ENCODE data around the gene MICU1. TPM values are rescaled to one million over a fixed set of nuclear protein-coding genes. Genes with fewer than 3 reads are reported as not detected.
"Not testable (repeated sequence)": the region's sequence is repeated elsewhere in the genome, so short reads cannot be mapped to it uniquely, and the experiment has no call there.

Gene MICU1
- total RNA-seq, 1 experiment from 2014 or later = 39.4 TPM

- no peak overlapping the region for H3K27ac ChIP-seq (ENCODE audit: low read depth, low read length)
- TF ChIP-seq EZH2phosphoT487 (IDR thresholded peaks at IDR 0.05; ENCODE audit: borderline replicate concordance) = no peak
- H2AFZ ChIP-seq (ENCODE audit: low read depth, low read length, poor library complexity, severe bottlenecking) = no peak overlapping the region
- no peaks in the 10 kb centered on the region for H3K79me2 ChIP-seq (ENCODE audit: insufficient read depth, low read length)
- ChIA-PET POLR2A (no interaction called here), CTCF (no interaction called here), RAD21 (ENCODE audit: low non-redundant PET in 1 of 2, low total read pairs in 2 of 2, uncharacterized antibody in 2 of 2, unreplicated experiment in 2 of 2) (no interaction called here)
- intact Hi-C loops (cut with micrococcal nuclease) = no loop called here
- no peak overlapping the region for H3K4me3 ChIP-seq (replicated peaks in 1 of 2; ENCODE audit: low read depth in 1 of 2, low read length in 2 of 2)
- H3K36me3 ChIP-seq (ENCODE audit: control insufficient read depth in 1 of 2, insufficient read depth in 2 of 2, low read length in 2 of 2) = no peaks in the 10 kb centered on the region
- no peak overlapping the region for H3K9ac ChIP-seq (ENCODE audit: low read length)
- H4K20me1 ChIP-seq (ENCODE audit: insufficient read depth) = no peaks in the 10 kb centered on the region
- no peaks in the 10 kb centered on the region for H3K9me2 ChIP-seq (ENCODE audit: insufficient read depth)
- no peak overlapping the region for H3K4me2 ChIP-seq (ENCODE audit: low read length)
- TSS peak; percentile 31 for BruUV-seq (replicated peaks)
- ATAC-seq (no peak), DNase-seq (ENCODE audit: low read depth, low spot score) (no peak)
- no peaks in the 10 kb centered on the region for H3K9me3 ChIP-seq (ENCODE audit: control insufficient read depth in 1 of 2, insufficient read depth in 1 of 2, low read depth in 1 of 2, low read length in 2 of 2)
- no peaks in the 10 kb centered on the region for H3K27me3 ChIP-seq (ENCODE audit: insufficient read depth, low read length)
- no peaks in the 10 kb centered on the region for H3K4me1 ChIP-seq (ENCODE audit: control insufficient read depth in 1 of 2, insufficient read depth in 2 of 2, low read length in 2 of 2)
Observed at GRCh38 chr10:72407471-72407870, 218.4 kb downstream of the MICU1 start.

- H3K4me1 ChIP-seq (ENCODE audit: control insufficient read depth in 1 of 2, insufficient read depth in 2 of 2, low read length in 2 of 2); H3K27me3 ChIP-seq (ENCODE audit: insufficient read depth, low read length); H3K79me2 ChIP-seq (ENCODE audit: insufficient read depth, low read length); ATAC-seq; H3K36me3 ChIP-seq (ENCODE audit: control insufficient read depth in 1 of 2, insufficient read depth in 2 of 2, low read length in 2 of 2); H2AFZ ChIP-seq (ENCODE audit: low read depth, low read length, poor library complexity, severe bottlenecking); H3K4me2 ChIP-seq (ENCODE audit: low read length); POLR2A ChIA-PET; H3K9me3 ChIP-seq (ENCODE audit: control insufficient read depth in 1 of 2, insufficient read depth in 1 of 2, low read depth in 1 of 2, low read length in 2 of 2); CTCF ChIA-PET; intact Hi-C loops (cut with micrococcal nuclease); H3K9me2 ChIP-seq (ENCODE audit: insufficient read depth); RAD21 ChIA-PET (ENCODE audit: low non-redundant PET in 1 of 2, low total read pairs in 2 of 2, uncharacterized antibody in 2 of 2, unreplicated experiment in 2 of 2); H4K20me1 ChIP-seq (ENCODE audit: insufficient read depth); H3K4me3 ChIP-seq (replicated peaks in 1 of 2; ENCODE audit: low read depth in 1 of 2, low read length in 2 of 2); BruUV-seq (replicated peaks); H3K9ac ChIP-seq (ENCODE audit: low read length); DNase-seq (ENCODE audit: low read depth, low spot score); H3K27ac ChIP-seq (ENCODE audit: low read depth, low read length): not testable (repeated sequence)
Observed at GRCh38 chr10:72395581-72395980, 230.3 kb downstream of the MICU1 start.

GRCh38 chr10:72392571-72392970, 233.3 kb downstream of the MICU1 start:
- H3K9ac ChIP-seq (ENCODE audit: low read length) = no peak overlapping the region
- H3K4me3 ChIP-seq (replicated peaks in 1 of 2; ENCODE audit: low read depth in 1 of 2, low read length in 2 of 2) = no peak overlapping the region
- H2AFZ ChIP-seq (ENCODE audit: low read depth, low read length, poor library complexity, severe bottlenecking) = no peak overlapping the region
- no peaks in the 10 kb centered on the region for H4K20me1 ChIP-seq (ENCODE audit: insufficient read depth)
- ChIA-PET CTCF (no interaction called here), RAD21 (ENCODE audit: low non-redundant PET in 1 of 2, low total read pairs in 2 of 2, uncharacterized antibody in 2 of 2, unreplicated experiment in 2 of 2) (no interaction called here), POLR2A (no interaction called here)
- no peaks in the 10 kb centered on the region for H3K36me3 ChIP-seq (ENCODE audit: control insufficient read depth in 1 of 2, insufficient read depth in 2 of 2, low read length in 2 of 2)
- no peaks in the 10 kb centered on the region for H3K27me3 ChIP-seq (ENCODE audit: insufficient read depth, low read length)
- H3K27ac ChIP-seq (ENCODE audit: low read depth, low read length) = no peak overlapping the region
- ATAC-seq (no peak), DNase-seq (ENCODE audit: low read depth, low spot score) (no peak)
- H3K9me3 ChIP-seq (ENCODE audit: control insufficient read depth in 1 of 2, insufficient read depth in 1 of 2, low read depth in 1 of 2, low read length in 2 of 2) = no peaks in the 10 kb centered on the region
- BruUV-seq (replicated peaks) = no TSS peak
- H3K9me2 ChIP-seq (ENCODE audit: insufficient read depth) = no peaks in the 10 kb centered on the region
- intact Hi-C loops (cut with micrococcal nuclease) = no loop called here
- no peaks in the 10 kb centered on the region for H3K4me1 ChIP-seq (ENCODE audit: control insufficient read depth in 1 of 2, insufficient read depth in 2 of 2, low read length in 2 of 2)
- no peak overlapping the region for H3K4me2 ChIP-seq (ENCODE audit: low read length)
- H3K79me2 ChIP-seq (ENCODE audit: insufficient read depth, low read length) = no peaks in the 10 kb centered on the region
- TF ChIP-seq ZNF274 (IDR thresholded peaks at IDR 0.05; ENCODE audit: low read depth, low read length) = no peak
- no peak for TF ChIP-seq SRF (IDR thresholded peaks at IDR 0.05; ENCODE audit: low read depth)
- TF ChIP-seq JUND (IDR thresholded peaks at IDR 0.05) = no peak
- TF ChIP-seq TCF7L2 (IDR thresholded peaks at IDR 0.05; ENCODE audit: borderline replicate concordance, extremely low read depth, insufficient read depth, insufficient read length) = no peak
- TF ChIP-seq FOSL1 (IDR thresholded peaks at IDR 0.05; ENCODE audit: low read depth) = no peak
- TF ChIP-seq POLR2A (IDR thresholded peaks at IDR 0.05; ENCODE audit: borderline replicate concordance, extremely low read depth, insufficient read depth, insufficient read length) = no peak
- TF ChIP-seq RAD21 (IDR thresholded peaks at IDR 0.05; ENCODE audit: low read depth) = no peak
- TF ChIP-seq YY1 (IDR thresholded peaks at IDR 0.05; ENCODE audit: extremely low read depth, insufficient replicate concordance, low read depth, low read length) = no peak
- TF ChIP-seq ATF3 (IDR thresholded peaks at IDR 0.05) = no peak
- no peak for TF ChIP-seq CEBPB (IDR thresholded peaks at IDR 0.05; ENCODE audit: low read depth)
- TF ChIP-seq MAX (IDR thresholded peaks at IDR 0.05) = no peak
- TF ChIP-seq ELF1 (IDR thresholded peaks at IDR 0.05; ENCODE audit: borderline replicate concordance, low read depth) = no peak
- no peak for TF ChIP-seq EZH2phosphoT487 (IDR thresholded peaks at IDR 0.05; ENCODE audit: borderline replicate concordance)

Measured in HCT116 (cell line).